GDM1 (cell line): Measurements from ENCODE around the gene CATSPERZ.

ENCODE experiments used
- DNase-seq: peaks from one replicate; lab custom pipeline; 2025; lab: John Stamatoyannopoulos, UW

The CATSPERZ gene

DNA sequence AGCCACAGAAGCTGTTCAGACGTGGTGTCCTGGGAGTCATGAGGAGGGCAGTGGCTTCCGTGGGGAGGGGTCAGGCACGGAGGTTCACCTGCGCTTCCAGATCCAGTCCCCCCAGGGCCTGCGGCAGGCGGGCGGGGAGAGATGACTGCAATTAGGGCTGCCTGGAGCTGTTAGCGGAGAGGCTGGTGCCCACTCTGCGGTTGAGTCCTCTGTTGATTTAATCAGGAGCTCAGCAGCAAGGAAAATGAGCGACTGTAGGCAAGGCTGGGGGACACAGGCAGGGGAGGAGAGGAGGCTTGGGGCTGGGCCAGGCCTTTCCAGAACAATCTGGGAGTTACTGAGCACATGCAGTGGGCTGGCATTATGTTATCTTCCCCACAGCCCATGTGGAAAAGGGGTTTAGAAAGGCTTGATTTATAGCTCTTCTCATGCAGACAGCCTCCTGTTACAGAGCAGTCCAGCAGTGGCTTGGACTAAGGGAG is 35.7 kb upstream of the CATSPERZ start:
- DNase-seq, result no peak

- DNase-seq, result no peak
Observed at GRCh38 chr11:64265176-64266160, 34.7 kb upstream of the CATSPERZ start.

GRCh38 chr11:64266339-64266738 is 33.8 kb upstream of the CATSPERZ start:
- no peak for DNase-seq

DNA sequence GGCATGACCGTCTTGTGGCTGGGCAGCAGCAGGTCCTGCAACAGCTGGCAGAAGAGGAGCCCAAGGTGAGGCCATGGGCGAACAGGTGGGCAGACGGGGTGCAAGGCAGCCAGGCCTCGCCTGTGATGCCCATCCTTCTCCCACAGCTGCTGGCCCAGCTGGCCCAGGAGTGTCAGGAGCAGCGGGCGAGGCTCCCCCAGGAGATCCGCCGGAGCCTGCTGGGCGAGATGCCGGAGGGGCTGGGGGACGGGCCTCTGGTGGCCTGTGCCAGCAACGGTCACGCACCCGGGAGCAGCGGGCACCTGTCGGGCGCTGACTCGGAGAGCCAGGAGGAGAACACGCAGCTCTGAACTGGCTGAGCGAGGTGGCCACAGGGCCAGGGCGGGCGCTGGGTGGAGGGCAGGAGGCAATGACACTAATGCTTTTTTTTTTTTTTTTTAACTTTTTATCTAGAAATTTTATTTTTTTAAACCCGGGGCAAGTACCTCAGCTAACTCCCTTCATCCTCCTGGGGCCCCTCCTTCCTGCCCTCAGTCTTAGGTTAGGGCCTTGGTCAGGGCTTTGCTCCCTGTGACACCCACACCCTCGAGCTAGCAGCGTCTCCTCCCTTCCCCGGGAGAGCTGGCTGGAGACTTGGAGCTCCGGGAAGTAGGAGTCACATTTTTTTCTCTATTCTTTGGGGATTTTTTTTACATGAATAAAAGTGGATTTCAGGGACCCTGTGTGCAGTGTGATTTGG is 32.8 kb upstream of the CATSPERZ start:
- no peak for DNase-seq

DNA sequence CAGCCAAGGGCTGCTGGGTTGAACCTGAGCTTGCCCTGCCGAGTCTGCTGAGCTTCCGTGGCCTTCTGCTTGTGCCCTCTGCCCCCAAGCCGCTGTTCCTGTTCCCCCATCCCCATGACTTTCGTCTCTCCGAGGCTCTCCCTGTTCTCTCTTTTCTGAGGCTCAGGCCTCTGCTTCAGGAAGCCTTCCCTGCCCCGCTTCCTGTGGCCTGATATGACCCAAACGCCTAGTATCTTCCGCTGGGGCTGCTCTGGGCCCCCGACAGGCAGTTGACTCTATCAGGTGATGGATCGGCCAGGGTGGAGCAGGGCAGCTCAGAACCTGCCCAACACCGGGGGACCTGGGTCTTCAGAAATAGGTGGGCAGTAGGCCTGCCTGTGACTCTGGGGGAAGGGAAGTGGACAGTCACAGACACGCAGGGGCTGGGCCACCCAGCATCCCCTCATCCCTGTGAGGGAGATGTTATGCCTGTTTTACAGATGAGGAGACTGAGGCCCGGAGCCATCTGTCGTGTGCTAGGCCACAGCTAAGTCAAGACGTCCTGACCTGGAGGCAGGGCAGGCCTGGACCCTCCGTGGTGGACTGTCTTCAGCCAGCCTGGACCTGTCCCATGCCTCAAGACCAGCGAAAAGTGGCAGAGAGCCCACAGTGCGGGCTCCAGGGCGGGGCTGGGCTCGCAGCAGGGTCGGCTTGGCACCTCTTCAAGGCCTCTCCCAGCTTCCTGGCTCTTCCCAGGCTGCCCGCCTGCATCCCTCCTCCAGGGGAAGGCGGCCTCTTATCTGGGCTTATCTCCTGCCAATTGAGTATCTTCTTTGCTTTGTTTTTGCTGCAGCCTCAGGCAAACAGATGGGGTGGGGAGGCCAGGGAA is 31.9 kb upstream of the CATSPERZ start:
- DNase-seq, result no peak

DNA sequence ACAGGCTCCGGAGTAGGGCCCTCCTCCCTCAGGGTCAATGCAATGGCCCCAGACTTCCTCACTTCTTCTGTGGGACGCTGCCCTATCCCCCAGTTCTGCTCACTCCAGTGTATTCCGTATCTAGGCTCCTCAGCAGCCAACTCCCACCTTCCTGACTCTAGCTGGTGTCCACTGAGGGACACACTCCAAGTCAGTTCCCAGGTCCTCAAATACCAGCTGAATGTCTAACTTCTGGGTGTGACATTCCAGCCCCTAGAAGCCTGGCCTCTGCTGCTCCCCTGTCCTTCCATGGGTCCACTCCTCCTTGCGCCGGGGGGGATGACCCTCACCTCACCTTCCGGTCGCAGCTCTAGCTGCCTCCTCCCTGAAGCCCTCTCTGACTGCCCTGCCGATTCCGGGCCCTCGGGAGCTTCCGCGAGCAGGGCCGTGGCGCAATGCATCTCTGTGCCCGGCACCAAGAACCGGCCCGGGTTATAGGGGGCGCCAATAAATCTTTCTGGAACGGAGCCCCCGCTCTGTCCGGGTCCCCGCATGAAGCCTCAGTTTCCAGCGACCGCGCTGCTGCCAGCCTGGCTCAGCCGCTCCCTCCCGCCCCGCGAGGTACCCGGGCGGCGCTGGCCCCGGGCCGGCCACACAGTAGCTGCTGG is 31.1 kb upstream of the CATSPERZ start:
- no peak for DNase-seq

- peak; percentile 99 for DNase-seq
Observed at GRCh38 chr11:64269540-64270220, 30.5 kb upstream of the CATSPERZ start.

- no peak for DNase-seq
Observed at GRCh38 chr11:64275031-64275800, 24.9 kb upstream of the CATSPERZ start.

GRCh38 chr11:64275841-64276240 is 24.3 kb upstream of the CATSPERZ start:
- DNase-seq, result no peak

DNA sequence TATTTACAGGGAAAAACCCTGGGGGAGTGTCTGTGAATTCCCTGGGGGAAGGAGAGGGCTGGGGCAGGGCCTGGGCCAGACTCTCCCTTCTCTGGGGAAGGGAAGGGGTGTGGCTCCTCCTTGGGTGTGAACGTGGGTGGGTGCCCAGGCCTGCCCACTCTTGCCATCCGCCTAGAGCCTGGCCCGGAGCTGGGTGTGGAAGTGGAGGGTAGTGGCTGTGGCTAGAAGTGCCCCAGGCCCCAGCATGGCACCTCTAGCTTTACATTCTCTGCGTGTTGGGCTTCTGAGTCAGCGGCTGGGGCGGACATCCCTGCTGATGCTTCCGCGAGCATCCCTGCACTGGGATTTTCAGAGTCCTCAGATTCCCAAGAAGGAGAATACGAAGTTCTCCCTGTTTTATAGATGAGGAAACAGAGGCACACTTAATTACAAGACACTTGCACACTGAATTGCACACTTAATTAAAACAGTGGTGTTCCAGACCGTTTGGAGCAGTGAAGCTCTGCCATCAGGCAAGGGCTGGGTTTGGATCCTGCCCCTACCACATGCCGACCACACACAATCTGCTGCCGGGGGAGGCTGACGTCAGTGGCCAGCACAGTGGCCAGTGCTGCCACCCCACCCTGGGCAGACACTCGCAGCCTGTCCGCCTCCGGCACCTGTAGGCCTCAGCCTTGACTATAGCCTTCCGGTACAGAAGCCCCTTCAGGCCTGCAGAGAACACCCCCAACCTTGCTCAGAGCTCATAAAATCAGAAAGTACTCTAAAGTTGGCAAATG is 23.3 kb upstream of the CATSPERZ start:
- DNase-seq, result no peak

DNA sequence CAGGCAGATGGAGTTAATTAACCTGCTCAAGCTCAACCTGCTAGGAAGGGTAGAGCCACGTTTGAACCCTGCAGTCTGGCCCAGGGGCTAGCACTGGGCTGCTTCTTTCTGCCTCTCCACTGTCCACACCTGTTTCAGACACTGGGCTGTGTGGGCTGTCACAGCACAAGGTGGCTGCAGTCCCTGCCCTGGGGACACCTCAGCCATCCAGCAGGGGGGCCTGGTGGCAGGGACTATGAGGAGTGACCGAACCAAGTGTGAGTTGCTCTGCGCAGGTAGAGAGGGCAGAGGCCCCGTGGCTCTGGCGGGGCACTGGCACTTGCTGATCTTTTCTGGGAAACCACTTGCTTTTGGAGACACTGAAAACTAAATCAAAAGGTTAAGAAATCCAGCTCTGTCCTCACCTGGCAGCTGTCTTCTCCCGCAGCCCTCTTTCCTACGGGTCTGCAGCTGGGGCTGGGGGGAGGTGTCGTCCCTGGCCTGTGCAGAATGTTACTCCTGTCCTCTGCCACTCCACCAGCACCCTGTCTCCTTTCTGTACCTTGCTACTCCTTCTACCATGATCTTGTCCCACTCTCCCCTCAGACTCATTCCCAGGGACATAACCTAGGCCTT is 21.5 kb upstream of the CATSPERZ start:
- DNase-seq, result no peak

DNA sequence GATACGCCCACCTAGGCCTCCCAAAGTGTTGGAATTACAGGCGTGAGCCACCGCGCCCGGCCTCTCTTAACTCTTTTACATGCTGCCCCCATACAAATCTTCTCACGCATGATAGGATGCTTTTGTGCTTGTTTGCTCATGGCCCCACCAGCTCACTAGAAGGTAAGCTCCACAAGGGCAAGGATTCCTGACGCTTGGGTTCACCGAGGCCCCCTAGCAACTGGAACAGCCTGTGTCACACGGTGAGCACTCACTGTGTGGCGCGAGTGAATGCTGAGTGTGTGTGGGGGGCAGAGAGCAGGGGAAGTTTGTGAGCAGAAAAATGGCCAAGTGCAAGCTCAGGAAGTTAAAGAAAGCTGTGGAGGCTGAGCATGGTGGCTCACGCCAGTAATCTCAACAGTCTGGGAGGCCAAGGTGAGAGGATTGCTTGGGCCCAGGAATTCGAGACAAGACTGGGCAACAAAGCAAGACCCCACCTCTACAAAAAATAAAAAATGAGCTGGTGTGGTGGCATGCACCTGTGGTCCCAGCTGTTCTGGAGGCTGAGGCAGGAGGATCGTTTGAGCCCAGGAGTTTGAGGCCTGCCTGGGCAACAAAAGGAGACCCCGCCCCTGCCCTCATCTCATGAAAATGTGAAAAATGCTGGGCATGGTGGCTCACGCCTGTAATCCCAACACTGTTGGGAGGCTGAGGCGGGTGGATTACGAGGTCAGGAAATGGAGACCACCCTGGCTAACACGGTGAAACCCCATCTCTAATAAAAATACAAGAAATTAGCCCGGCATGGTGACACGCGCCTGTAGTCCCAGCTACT is 18.0 kb upstream of the CATSPERZ start:
- DNase-seq, result no peak

- no peak for DNase-seq
Observed at GRCh38 chr11:64283092-64283491, 17.1 kb upstream of the CATSPERZ start.

DNA sequence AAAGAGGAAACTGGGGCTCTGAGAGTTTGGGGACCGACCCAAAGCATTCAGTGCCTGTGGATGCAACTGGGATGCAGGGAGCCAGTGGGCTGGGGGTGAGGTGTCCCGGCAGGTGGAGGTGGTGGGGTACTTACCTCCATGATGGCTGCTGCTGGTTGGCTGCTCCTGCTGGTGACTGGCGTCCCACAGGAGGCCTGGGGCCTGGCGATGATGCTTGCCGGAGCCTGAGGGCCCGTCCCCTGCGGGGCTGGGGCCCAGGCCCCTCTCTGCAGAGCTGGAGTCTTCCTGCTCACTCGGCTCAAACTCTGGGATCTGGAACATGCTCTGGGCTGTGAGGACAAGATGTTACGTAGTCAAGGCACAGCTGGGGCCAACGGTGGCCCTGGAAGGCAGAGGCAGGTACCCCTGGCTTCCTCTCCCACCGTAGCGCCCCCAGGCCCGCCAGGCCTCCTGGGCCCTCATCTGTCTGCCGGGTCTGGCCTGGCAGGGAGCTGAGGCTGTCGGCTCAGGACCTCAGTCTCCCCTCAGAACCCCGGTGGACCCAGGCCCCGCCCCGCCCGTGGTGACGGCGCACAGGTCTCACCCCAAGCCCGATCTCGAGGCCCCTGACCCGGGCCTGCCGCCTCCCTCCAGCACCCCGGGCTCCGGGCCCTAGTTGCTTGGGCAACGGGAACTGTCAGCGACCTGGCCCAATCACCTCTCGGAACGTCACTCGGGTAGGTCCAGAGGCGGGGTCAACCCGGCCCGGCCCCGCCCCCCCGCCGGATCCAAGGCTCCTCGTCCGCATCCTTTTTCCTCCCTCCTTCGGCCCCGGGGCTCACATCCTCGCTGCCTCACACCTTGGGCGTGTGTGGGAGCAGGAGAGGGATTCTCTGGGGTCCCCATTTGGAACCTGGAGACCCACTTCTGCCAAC is 15.9 kb upstream of the CATSPERZ start, which contains the start of gene BAD:
TSS of gene BAD (minus strand) at position 618 of the 914 bp plus-strand sequence. CDS start at position 321, 297 bp downstream.
- peak; percentile 84 for DNase-seq

GRCh38 chr11:64284962-64285884 is 14.9 kb upstream of the CATSPERZ start, which contains the start of gene GPR137:
Gene GPR137, plus strand, starts transcription at chr11:64285848. Its CDS starts 677 bp downstream, at chr11:64286525.
- DNase-seq, result peak; percentile 67
